Inflammatory macrophage (primary cell): Measurements from ENCODE around the gene EYS.

Experiments
- DNase-seq, 2 donors: peaks; one replicate each; pipeline ENCODE4 v3.0.0-alpha.2; 2020 to 2022
- total RNA-seq, 18 experiments: gene quantifications; one replicate each; lab custom pipeline; 2026; ENCODE audit warnings: mixed read lengths in 6 of 18, inconsistent platforms in 2 of 18; lab: John Stamatoyannopoulos, UW

EYS gene
- total RNA-seq = 0 to 0.40 (median 0.05) reads per million in 18 experiments

- no peak for DNase-seq
Observed at GRCh38 chr6:65707126-65707826, at the start of gene EYS. Gene EYS, minus strand, starts transcription at chr6:65707226. Its CDS starts 211,816 bp downstream, at chr6:65495410.

GRCh38 chr6:65746302-65746701 lies 39.3 kb upstream of the EYS start:
- no peak for DNase-seq

DNA sequence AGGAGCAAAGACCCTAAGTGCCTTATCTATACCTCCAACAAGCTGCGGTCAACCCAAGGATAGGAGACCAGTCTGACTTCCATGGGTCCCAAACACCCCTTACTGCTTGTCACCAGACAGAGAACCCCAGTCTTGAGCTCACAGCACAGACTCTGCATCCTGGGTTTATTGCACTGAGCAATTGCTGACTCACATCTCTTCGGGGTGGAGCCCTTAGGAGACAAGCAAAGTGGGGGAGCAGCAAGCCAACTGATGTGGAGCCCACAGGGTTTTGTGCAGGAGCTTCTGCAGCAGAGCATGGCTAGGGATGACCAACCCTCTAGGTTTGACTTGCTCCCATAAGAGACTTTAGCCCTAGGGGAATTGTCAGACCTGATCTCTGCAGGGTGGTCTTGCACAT lies 38.6 kb upstream of the EYS start:
- no peak for DNase-seq

GRCh38 chr6:65728879-65729479 lies 22.0 kb upstream of the EYS start:
- DNase-seq = no peak

- no peak for DNase-seq
Observed at GRCh38 chr6:65719101-65719500, 12.1 kb upstream of the EYS start.

DNA sequence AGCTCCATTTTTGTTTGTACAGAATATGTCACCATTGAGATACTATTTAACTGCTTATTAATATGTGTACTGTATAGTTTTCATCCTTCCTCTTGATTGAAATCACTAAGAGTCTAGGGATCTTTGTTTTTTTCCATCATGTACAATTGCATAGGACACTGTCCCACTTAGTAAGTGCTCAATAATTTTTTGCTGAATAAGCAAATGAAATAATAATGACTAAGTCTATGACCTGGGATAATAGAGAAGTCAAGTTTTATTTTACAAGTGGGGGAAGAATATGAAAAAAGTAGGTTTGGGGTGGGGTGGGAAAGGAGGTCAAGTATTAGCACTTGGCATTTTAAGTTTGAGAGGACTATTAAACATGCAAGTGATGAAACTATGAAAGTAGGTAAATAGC lies 4.5 kb upstream of the EYS start:
- no peak for DNase-seq

- no peak for DNase-seq
Observed at GRCh38 chr6:65709099-65709830, 2.2 kb upstream of the EYS start.

DNA sequence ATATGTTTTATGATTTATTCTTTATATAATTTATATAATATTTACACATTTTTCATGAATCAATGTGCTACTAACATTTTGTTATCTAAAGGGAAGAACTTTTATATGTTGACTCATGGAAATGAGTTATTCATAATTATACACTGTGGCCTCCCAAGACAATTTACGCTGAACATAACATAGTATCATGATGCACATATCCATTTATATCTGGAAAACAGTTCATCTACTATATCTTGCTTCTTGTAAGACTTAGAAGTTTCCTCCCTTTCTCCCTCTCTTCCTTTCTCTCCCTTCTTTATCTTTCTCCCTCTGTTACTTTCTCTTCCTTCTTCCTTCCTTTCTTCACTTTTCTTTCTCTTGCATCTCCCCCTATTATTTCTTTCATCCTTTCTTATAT lies 1.1 kb upstream of the EYS start:
- no peak for DNase-seq

- no peak for DNase-seq
Observed at GRCh38 chr6:65706436-65706835, 590 bp downstream of the EYS start.

DNA sequence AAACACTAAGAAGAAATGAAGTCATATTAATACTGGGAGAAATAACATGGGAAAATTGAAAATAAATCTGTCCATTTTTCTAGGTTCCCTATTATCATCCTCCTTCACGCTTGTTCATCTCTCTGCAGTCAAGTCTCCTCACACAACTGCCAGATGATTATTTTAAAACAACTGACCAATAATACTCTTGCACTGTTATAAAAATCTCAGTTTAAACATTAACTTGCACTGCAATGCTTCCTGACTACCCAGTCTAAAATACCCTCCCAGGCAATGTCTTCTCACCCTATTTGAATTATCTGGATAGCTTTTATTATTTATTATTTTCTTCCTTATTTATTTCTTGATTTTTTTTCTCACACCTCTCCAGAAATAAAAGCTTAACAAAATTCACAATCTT lies 5.7 kb downstream of the EYS start:
- no peak for DNase-seq

- DNase-seq = no peak
Observed at GRCh38 chr6:65700561-65700960, 6.5 kb downstream of the EYS start.

DNA sequence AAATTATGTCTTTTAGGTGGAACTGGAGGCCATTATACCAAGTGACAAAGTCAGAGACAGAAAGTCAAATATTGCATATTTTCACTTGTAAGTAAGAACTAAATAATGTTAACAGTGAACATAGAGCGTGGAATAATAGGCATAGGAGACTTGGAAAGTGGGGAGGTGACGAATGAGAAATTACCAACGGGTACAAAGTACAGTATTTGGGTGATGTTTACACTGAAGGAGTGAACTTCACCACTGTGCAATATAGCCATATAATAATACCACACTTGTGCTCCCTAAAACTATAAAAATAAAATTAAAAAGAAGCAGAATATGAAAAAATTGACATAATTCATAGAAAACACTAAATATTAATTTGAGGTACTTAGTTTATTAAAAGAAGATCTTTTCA lies 14.9 kb downstream of the EYS start:
- DNase-seq = no peak

DNA sequence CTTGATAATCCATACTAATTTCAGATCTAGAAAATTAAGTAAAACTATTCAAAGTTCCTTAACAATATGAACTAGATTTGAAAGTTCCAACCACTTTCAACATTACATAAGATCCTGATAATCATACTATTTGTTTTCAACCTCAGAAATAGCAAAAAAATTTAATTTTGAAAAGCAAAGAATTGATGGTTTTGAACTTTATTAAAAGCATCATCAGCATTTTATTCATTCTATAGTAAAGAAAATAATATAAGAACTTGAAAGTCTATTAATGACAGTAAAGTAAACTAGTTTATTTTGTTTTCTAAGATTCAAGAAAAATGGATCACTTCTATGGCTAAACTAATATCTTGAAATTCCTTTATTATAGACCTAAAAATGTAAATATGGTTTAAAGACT lies 26.8 kb downstream of the EYS start:
- no peak for DNase-seq

DNA sequence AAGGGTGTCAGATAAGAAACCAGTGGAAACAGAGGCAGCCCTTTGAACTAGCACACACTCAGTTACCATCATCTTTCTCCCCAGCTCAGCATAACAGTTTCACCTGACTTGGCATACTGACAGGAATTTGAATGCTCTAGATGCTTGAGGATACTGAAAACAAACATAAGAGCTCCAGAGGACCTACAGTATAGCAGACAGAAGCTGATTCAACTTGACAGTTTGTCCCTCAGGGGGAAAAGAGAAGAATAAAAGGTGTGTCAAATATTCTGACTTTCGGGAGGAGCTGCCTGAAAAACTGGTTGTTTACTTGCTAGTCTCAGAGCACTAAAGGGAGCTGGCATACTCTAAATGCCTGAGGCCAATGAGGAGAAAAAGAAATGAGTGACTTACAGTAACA lies 35.1 kb downstream of the EYS start:
- no peak for DNase-seq

DNA sequence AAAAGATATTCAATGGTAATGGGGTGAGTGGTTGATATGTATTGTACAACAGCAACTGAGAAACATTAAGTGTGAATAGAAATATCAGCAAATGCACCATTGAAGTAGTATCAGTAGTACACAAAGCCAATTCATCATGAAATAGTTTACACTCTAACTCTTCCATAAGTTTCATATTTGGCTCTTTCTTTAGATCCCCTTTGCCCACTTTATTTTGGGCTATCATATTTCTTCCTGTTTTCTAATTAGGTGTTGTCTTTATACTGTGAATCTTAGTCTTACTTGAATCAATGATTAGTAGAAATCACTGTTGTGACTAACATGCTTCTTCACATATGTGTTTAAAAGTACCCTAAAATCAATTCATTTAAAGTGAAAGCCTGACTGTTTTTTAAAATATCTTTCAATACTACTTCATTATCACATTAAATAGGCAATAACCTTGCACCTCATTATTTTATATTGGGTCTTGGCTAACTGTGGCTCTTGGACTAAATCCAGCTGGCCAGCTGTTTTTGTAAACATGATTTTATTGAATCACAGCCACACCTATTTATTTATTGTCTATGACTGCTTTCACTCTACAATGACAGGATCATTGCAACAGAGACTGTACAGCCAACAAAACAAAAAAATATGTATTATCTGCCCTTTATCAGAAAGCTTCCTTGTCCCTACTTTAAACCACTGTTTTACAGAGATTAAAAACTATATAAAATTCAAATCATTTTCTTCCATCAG lies 38.9 kb downstream of the EYS start:
- DNase-seq = no peak

DNA sequence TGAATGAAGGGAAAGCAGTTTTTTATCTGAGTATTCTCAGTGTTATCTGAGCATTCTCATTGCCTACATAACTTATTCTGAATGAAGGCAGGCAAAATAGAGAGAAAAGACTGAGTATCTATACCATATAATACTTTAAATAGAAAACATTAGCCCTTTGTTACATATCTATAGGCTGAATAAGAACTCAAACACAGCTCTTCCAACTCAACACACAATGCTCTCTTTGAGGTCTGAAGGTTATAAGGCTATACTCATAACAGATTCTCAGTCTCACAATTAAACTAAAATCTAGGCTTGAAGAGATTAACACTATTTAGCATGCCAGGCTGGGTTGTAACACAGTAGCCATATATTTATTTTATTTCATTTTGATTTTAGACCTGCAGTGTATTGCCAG lies 56.9 kb downstream of the EYS start:
- DNase-seq = no peak

DNA sequence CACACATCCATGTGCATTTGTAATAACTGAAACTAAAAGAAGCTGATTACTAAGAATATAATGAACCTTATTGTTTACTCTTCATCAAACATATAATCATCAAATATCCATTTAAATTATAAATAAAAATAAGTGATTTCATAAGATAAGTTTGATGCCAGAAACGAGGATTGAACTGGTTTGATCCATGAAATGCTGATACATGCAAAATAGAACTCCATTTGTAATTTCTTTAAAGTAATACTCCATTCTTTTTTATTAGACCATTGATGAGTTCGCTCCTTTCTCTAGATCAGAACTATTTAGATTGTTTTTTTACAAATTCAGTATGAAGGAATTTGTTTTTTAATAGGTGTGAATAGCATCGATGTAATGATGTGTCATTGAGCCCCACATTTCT lies 57.6 kb downstream of the EYS start:
- DNase-seq = no peak

GRCh38 chr6:65646544-65646943 lies 60.5 kb downstream of the EYS start:
- DNase-seq = no peak

- no peak for DNase-seq
Observed at GRCh38 chr6:65642776-65643175, 64.2 kb downstream of the EYS start.

- no peak for DNase-seq
Observed at GRCh38 chr6:65638047-65638831, 68.8 kb downstream of the EYS start.

DNA sequence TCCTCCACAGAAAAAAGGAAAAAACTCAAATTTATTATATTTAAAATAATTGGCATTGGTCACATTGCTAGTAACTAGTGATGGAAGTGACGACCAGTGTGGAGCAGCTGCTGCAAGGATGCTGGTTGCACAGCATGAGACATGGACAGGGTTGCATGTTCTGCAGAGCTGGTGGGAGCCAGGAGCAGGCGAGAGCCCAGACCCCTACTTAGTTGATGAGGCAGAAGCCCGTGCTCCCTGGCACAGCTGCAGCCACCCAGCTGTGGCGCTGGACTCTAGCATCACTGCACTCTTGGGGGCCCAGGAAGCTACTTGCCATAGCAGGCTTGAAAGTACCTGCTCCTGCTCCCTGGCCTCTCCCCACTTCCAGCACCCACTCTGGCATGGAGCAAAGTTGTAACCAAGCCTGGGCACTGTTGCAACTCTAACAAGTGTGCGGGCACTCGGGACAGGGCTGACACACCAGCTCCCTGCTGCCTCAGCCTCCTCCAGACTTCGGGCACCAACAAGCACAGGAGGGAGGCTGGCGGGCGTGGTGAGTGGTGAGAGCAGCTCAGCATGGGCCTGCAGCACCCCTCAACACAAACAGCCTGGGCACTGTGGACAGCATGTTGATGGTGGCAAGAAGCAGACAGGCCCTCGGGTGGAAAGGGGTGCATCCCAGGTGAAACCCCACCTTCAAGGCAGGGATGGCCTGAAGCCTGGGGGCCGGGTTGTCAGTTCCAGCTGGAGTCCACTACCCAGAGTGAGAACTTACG lies 69.6 kb downstream of the EYS start:
- DNase-seq = no peak

DNA sequence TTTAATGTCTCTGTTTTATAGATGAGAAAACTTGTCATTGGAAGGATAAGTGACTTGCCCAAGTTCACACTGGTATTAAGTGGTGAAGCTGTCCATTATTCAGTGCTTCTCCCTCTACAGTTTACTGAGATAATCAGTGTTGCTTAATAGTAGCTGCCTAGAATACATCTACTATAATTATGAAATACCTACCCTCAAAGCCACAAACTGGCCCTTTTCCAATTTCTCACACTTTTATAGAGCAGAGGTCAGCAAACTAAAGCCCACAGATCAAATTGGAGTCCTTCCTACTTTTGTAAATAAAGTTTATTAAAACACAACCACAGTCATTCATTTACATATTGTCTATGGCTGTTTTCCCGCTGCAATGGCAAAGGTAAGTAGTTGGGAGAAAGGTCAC lies 73.5 kb downstream of the EYS start:
- DNase-seq = peak; percentile 10 to 34
